PC-3 (cell line): Measurements from ENCODE around the gene GNL3.

ENCODE experiments used
- EZH2 ChIP-seq: fragments of 300-600 bp; sonication (generic); IDR thresholded peaks from one replicate; pipeline ENCODE4 v1.6.1; 2017; ENCODE audit warnings: antibody characterized with exemption, mild to moderate bottlenecking, low read length; ENCODE audit not compliant: unreplicated experiment
- EZH2phosphoT487 ChIP-seq: fragments of 300-600 bp; sonication (generic); IDR thresholded peaks from 2 replicates; pipeline ENCODE4 v1.6.1; 2018; ENCODE audit warnings: mild to moderate bottlenecking, antibody characterized with exemption, low read length, borderline replicate concordance
- TF ChIP-seq, protein P1 (sequence below): fragments of 300-600 bp; sonication (generic); conservative IDR thresholded peaks from 2 replicates; pipeline ENCODE4 v1.5.1; 2017; ENCODE audit warnings: antibody characterized with exemption, low read depth, mild to moderate bottlenecking, low read length

DNA sequence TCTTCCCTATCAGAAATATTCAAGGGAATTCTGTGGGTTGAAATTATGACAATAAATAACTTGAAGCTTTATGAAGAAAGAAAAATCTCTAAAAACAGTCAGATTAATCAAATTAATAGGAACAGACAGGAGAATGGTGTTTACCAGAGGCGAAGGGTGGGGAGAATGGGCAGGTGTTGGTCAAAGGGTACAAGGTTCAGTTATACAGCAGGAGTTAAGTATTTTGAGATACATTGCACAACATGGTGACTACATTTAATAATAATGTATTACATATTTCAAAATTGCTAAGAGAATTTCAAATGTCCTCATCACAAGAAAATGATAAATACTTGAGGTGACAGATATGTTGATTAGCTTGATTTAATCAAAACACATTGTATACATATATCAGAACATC is 38.7 kb downstream of the GNL3 start:
- TF ChIP-seq, protein P1, sequence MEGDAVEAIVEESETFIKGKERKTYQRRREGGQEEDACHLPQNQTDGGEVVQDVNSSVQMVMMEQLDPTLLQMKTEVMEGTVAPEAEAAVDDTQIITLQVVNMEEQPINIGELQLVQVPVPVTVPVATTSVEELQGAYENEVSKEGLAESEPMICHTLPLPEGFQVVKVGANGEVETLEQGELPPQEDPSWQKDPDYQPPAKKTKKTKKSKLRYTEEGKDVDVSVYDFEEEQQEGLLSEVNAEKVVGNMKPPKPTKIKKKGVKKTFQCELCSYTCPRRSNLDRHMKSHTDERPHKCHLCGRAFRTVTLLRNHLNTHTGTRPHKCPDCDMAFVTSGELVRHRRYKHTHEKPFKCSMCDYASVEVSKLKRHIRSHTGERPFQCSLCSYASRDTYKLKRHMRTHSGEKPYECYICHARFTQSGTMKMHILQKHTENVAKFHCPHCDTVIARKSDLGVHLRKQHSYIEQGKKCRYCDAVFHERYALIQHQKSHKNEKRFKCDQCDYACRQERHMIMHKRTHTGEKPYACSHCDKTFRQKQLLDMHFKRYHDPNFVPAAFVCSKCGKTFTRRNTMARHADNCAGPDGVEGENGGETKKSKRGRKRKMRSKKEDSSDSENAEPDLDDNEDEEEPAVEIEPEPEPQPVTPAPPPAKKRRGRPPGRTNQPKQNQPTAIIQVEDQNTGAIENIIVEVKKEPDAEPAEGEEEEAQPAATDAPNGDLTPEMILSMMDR: no peak
- TF ChIP-seq EZH2: no peak
- no peak for TF ChIP-seq EZH2phosphoT487
